ENCODE data around the gene HDAC8. TPM values are rescaled to one million over a fixed set of nuclear protein-coding genes. Genes with fewer than 3 reads are reported as not detected.
"Not testable (repeated sequence)": the region's sequence is repeated elsewhere in the genome, so short reads cannot be mapped to it uniquely, and the experiment has no call there.

HDAC8 gene
- total RNA-seq = 10 to 100 TPM; 17.9 to 19.2 TPM

DNA sequence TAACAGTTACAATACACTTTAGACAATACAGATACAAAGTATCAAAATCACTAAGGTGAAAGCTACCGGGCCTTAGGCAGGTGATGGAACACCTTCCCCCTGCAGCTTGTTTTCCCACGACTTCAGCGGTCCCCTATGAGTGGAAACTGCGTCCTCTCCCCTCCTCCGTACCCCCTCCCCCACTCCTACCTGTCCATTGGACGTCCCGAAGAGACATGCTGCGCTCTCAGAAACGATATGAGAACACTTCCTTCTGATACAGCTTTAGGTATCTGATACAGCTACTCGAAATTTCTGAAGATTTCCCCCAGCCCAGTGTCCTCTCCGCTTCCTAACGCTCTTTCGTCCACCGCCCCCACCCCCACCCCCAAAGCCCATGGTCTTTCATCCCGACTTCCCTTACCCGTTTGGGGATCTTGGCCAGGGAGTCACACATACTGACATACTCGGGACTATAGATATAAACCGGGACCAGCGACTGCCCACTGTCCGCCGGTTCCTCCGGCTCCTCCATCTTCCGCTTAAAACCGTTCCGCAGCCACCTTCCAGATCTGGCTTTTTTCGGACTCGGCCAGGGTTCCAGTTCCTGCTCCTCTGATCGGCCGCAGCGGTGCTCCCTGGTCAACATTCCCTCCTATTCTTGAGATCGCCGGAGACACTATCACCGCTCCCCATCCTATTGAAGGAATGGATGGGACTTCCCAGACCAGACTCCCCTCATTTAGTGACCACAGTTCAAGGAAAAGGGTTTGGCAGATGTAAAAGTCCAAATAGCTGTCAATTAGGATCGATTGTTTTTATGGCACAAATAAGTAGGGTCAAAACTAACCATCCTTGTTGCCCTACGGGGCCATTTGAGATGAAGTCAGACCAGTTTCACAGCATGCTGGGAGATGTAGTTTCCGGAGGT is at the start of gene HDAC8:
HDAC8 (minus strand) TSS at position 596 of the 910 bp plus-strand sequence; CDS start at position 514, 82 bp downstream.
- no peaks in the 10 kb centered on the region for H3K27me3 Mint-ChIP-seq
- peak; percentile 40 for DNase-seq
- no peaks in the 10 kb centered on the region for H3K9me3 Mint-ChIP-seq
- H3K4me1 Mint-ChIP-seq = peaks cover 4% of the 10 kb centered on the region
- H3K36me3 Mint-ChIP-seq = peaks cover 7% of the 10 kb centered on the region
- H3K27ac Mint-ChIP-seq = peak within 1 kb of the TSS; percentile 93
- peak within 1 kb of the TSS; percentile 98 for H3K4me3 Mint-ChIP-seq

- no peak overlapping the region for H3K4me3 Mint-ChIP-seq
These were observed 49.2 kb upstream of the HDAC8 start for GRCh38 chrX:72621625-72622485.

DNA sequence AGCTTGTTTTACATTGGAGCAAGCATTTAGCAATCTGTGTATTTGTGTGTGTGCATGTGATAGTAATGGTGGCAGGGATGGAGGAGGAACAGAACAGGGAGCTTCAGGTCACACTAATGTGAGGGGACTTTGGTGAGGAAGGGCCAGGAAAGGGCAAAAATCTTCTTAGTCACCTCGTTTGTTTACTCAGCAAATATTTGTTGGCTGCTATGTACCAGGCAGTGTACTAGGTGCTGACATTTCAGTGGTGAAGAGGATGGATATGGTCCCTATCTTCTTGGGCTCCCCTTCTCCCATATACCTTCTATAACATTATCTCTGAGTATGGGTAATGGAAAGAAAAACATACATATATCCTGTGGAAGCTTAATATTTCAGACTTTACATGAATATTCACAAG is 48.5 kb upstream of the HDAC8 start:
- Mint-ChIP-seq H3K4me1 (peaks cover 14% of the 10 kb centered on the region), H3K4me3 (no peak overlapping the region), H3K27me3 (no peaks in the 10 kb centered on the region), H3K36me3 (peaks cover 33% of the 10 kb centered on the region), H3K9me3 (no peaks in the 10 kb centered on the region), H3K27ac (peak overlapping the region; percentile 91)
- no peak for DNase-seq

More at GRCh38 chrX:72621625-72622485, 49.2 kb upstream of the HDAC8 start:
- Mint-ChIP-seq H3K27me3 (no peaks in the 10 kb centered on the region), H3K27ac (peak overlapping the region; percentile 91), H3K36me3 (peaks cover 33% of the 10 kb centered on the region), H3K9me3 (no peaks in the 10 kb centered on the region), H3K4me1 (peaks cover 14% of the 10 kb centered on the region)
- no peak for DNase-seq

DNA sequence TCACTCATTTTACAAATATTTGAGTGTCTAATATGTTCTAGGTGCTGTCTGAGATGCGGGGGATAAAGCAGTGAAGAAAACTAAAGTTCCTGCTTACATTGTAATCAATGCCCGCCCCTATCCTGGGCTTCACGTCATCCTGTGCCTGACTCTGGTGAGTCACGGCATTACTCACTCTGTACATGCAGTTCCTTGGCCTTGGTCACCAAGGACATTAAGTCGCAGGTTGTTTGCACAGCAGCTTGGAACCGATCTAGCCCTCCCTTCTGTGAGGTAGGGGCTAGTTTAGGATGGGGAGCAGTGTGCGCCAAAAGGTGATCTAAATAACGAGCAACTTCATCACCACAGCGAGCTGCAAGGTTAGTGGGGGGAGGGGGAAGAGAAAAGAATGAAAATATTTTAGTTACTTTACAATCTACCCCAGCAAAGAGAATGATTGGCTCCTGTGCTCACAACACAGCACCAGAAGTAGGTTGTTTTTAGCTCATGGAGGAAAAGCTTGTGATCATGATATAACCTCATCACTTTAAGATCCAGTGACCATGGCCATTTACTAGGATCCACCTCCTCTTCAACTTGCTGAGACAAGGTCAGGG is 48.0 kb upstream of the HDAC8 start:
- H3K4me1 Mint-ChIP-seq = peaks cover 14% of the 10 kb centered on the region
- H3K9me3 Mint-ChIP-seq = no peaks in the 10 kb centered on the region
- H3K36me3 Mint-ChIP-seq = peaks cover 33% of the 10 kb centered on the region
- peak; percentile 20 for DNase-seq
- H3K4me3 Mint-ChIP-seq = peak overlapping the region; percentile 22
- no peaks in the 10 kb centered on the region for H3K27me3 Mint-ChIP-seq
- H3K27ac Mint-ChIP-seq = peak overlapping the region; percentile 91

GRCh38 chrX:72609313-72609712 is 36.7 kb upstream of the HDAC8 start:
- Mint-ChIP-seq H3K36me3 (peaks cover 16% of the 10 kb centered on the region), H3K27ac (no peak overlapping the region), H3K4me3 (no peak overlapping the region), H3K9me3 (no peaks in the 10 kb centered on the region), H3K4me1 (peaks cover 2% of the 10 kb centered on the region), H3K27me3 (no peaks in the 10 kb centered on the region)
- DNase-seq = no peak

DNA sequence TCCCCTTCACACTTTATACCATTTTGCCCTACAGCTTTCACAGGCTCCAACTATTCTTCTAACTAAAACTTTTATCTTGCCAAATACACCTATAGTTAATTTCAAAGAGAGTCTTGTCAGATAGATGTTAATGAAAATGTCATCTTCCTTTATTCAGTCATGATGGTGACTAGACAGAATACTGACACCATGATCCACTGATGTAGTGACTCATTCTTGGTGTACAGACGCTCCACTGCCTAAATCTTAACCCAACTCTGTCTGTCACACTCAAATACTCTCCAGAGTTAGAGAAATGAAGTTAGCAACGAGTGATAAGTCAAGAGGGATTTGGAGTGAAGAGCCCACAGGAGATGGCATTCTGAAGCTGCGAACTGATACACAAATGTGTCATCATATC is 32.1 kb upstream of the HDAC8 start:
- H3K36me3 Mint-ChIP-seq = peaks cover 17% of the 10 kb centered on the region
- no peak for DNase-seq
- no peaks in the 10 kb centered on the region for H3K9me3 Mint-ChIP-seq
- no peak overlapping the region for H3K27ac Mint-ChIP-seq
- H3K4me3 Mint-ChIP-seq = no peak overlapping the region
- peaks cover 2% of the 10 kb centered on the region for H3K4me1 Mint-ChIP-seq
- no peaks in the 10 kb centered on the region for H3K27me3 Mint-ChIP-seq

- Mint-ChIP-seq H3K27me3 (no peaks in the 10 kb centered on the region), H3K9me3 (no peaks in the 10 kb centered on the region), H3K4me1 (peaks cover under 1% of the 10 kb centered on the region), H3K27ac (no peak overlapping the region), H3K36me3 (peaks cover 14% of the 10 kb centered on the region), H3K4me3 (no peak overlapping the region)
- DNase-seq = no peak
These were observed 31.5 kb upstream of the HDAC8 start for GRCh38 chrX:72604112-72604511.

- not testable (repeated sequence) for H3K27ac Mint-ChIP-seq, DNase-seq, H3K27me3 Mint-ChIP-seq, H3K9me3 Mint-ChIP-seq, H3K4me3 Mint-ChIP-seq, H3K4me1 Mint-ChIP-seq
- H3K36me3 Mint-ChIP-seq = peaks cover 18% of the 10 kb centered on the region
These were observed 18.4 kb upstream of the HDAC8 start for GRCh38 chrX:72591038-72591437.

DNA sequence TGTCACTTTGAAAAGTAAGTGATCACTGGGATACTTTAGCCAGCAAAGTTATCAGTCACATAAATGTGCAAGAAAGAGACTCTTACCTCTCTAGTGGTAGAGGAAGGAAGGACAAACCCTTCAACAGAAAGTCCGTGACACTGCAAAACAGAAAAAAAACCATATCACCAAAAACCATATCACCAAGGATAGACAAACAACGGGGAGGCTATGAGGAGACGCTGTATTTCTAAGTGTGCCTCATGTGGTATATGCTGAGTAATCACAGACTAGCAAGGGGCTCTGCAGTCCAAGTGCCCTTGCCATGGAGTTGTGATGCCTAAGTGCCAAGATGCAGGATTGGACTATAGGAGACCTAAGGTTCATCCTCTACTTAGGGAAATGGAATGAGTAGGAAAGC is 11.5 kb upstream of the HDAC8 start:
- Mint-ChIP-seq H3K27me3 (no peaks in the 10 kb centered on the region), H3K4me3 (no peak overlapping the region), H3K4me1 (no peaks in the 10 kb centered on the region), H3K36me3 (peaks cover 21% of the 10 kb centered on the region), H3K9me3 (peaks cover 4% of the 10 kb centered on the region), H3K27ac (no peak overlapping the region)
- no peak for DNase-seq

- Mint-ChIP-seq H3K4me3 (no peak overlapping the region), H3K27ac (no peak overlapping the region), H3K4me1 (no peaks in the 10 kb centered on the region), H3K36me3 (peaks cover 5% of the 10 kb centered on the region), H3K9me3 (no peaks in the 10 kb centered on the region), H3K27me3 (no peaks in the 10 kb centered on the region)
- no peak for DNase-seq
These were observed 3.7 kb upstream of the HDAC8 start for GRCh38 chrX:72576141-72576894.

DNA sequence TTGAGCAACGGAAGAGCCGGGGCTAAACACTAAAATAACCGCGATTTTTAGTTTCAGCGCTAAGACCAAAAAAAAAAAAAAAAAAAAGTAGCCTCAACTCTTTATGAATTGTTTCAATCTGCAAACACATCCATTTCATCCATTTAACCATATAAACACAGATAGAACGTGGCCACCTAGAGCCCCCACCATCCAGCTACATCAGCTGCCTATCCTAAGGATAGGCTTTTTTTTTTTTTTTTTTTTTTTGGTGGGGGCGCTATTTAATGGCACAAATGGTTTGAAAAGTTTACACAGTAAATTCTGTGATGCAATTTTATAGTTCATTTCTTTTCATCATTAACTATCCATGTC is 492 bp upstream of the HDAC8 start:
- no peaks in the 10 kb centered on the region for H3K27me3 Mint-ChIP-seq
- H3K36me3 Mint-ChIP-seq = peaks cover 7% of the 10 kb centered on the region
- H3K4me1 Mint-ChIP-seq = peaks cover 4% of the 10 kb centered on the region
- H3K27ac Mint-ChIP-seq = no peak overlapping the region
- no peak for DNase-seq
- H3K9me3 Mint-ChIP-seq = no peaks in the 10 kb centered on the region
- H3K4me3 Mint-ChIP-seq = peak overlapping the region; percentile 98

DNA sequence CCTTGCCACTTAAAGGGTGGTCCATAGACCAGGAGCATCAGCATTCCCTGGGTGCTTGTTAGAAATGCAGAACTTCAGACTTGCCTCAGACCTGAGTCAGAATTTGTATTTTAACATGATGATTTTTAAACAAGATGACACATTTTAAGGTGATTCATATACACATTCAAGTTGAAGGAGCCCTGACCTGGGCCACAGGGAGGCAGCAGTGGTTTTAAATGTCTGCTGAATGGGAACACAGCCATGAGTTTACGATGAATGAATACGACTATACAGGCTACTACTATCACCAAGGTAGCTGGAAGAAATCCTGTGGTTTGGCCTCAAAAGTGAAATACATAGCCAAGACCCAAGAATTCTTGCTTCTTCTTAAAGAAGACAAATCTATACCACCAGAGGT is 2.9 kb downstream of the HDAC8 start:
- Mint-ChIP-seq H3K4me1 (peaks cover 4% of the 10 kb centered on the region), H3K9me3 (no peaks in the 10 kb centered on the region), H3K36me3 (peaks cover 17% of the 10 kb centered on the region), H3K27me3 (no peaks in the 10 kb centered on the region), H3K27ac (no peak overlapping the region), H3K4me3 (no peak overlapping the region)
- DNase-seq = no peak

GRCh38 chrX:72568406-72569092 is 4.1 kb downstream of the HDAC8 start:
- H3K9me3 Mint-ChIP-seq = no peaks in the 10 kb centered on the region
- H3K27me3 Mint-ChIP-seq = no peaks in the 10 kb centered on the region
- peaks cover 17% of the 10 kb centered on the region for H3K36me3 Mint-ChIP-seq
- H3K27ac Mint-ChIP-seq = no peak overlapping the region
- peaks cover 4% of the 10 kb centered on the region for H3K4me1 Mint-ChIP-seq
- H3K4me3 Mint-ChIP-seq = no peak overlapping the region
- DNase-seq = no peak

DNA sequence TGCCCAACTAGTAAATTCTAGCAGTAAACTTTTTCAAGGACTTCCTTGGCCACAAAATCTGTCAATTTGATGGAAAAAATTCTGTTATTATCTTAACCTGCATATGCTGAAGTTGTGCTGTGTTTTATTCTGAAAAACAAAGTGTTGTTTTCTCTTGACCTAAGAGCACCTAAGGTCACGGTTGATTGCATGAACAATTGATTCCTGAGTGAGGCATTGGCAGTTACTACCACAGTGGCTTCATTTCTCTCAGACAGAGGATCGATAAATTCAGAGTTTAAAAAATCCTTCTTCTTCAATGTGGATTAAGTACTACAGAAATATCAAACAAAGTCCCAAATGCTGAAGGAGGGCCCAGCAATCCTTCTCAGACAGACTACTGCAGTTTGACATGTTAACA is 6.2 kb downstream of the HDAC8 start:
- no peaks in the 10 kb centered on the region for H3K9me3 Mint-ChIP-seq
- peaks cover 4% of the 10 kb centered on the region for H3K4me1 Mint-ChIP-seq
- no peak overlapping the region for H3K4me3 Mint-ChIP-seq
- DNase-seq = no peak
- H3K27ac Mint-ChIP-seq = no peak overlapping the region
- H3K36me3 Mint-ChIP-seq = peaks cover 23% of the 10 kb centered on the region
- no peaks in the 10 kb centered on the region for H3K27me3 Mint-ChIP-seq

All from activated naive CD8-positive, alpha-beta T cell treated with anti-CD3 and anti-CD28 coated beads for 36 hours (primary cell).